Stomach (tissue), 9 donors: ENCODE results near the gene PRKCZ. TPM values are rescaled to one million over a fixed set of nuclear protein-coding genes. Genes with fewer than 3 reads are reported as not detected.
A peak's percentile ranks its signal among the peaks of the same experiment; 100 is the strongest.

Experiments used
- DNase-seq, 2 donors: peaks; one replicate each; pipeline versions ENCODE4 v3.0.0 to v3.0.0-alpha.2; 2013 to 2019
- H3K27ac ChIP-seq, 5 donors: fragments of 200-600 bp in 4 of 5; sonication (generic) in 4 of 5; one replicate each; pipeline ENCODE4 v1.5.1; 2013 to 2019; ENCODE audit warnings: mild to moderate bottlenecking in 1 of 5, moderate library complexity in 1 of 5
- H3K27me3 ChIP-seq, 3 donors: fragments of 200-600 bp; sonication (generic); one replicate each; pipeline ENCODE4 v1.5.1; 2017 to 2019; ENCODE audit warnings: mixed run types in 1 of 3
- H3K36me3 ChIP-seq, 4 donors: fragments of 200-600 bp; sonication (generic); 1 replicate in 3 of 4; 2 replicates in 1 of 4; pipeline ENCODE4 v1.5.1; 2016 to 2019
- H3K4me1 ChIP-seq, 4 donors: fragments of 200-600 bp; sonication (generic); one replicate each; pipeline ENCODE4 v1.5.1; 2016 to 2019
- H3K4me3 ChIP-seq, 4 donors: fragments of 200-600 bp; sonication (generic) in 3 of 4; one replicate each; pipeline ENCODE4 v1.5.1; 2016 to 2019; ENCODE audit warnings: mild to moderate bottlenecking in 1 of 4
- H3K9me3 ChIP-seq, 4 donors: fragments of 200-600 bp; sonication (generic); one replicate each; pipeline ENCODE4 v1.5.1; 2016 to 2019
- CTCF ChIP-seq, 7 experiments: fragments of 450-650 bp in 4 of 7; fragments of 200-600 bp in 3 of 7; sonication (generic) in 3 of 7; IDR thresholded peaks; one replicate each; pipeline ENCODE4 v1.5.1; 2016 to 2019; ENCODE audit warnings: antibody characterized with exemption in 7 of 7, control low read depth in 2 of 7, mild to moderate bottlenecking in 1 of 7
- EP300 ChIP-seq: sonication (generic); formaldehyde crosslinking; IDR thresholded peaks from one replicate; pipeline ENCODE4 v1.6.1; 2017; ENCODE audit warnings: antibody characterized with exemption
- POLR2A ChIP-seq, 4 donors: fragments of 450-650 bp; IDR thresholded peaks; one replicate each; pipeline ENCODE4 v1.6.1; 2016; ENCODE audit warnings: antibody characterized with exemption in 4 of 4, control low read depth in 2 of 4, mild to moderate bottlenecking in 1 of 4, moderate library complexity in 1 of 4
- POLR2AphosphoS5 ChIP-seq, 3 donors: sonication (generic); formaldehyde crosslinking; IDR thresholded peaks; one replicate each; pipeline ENCODE4 v1.6.1; 2016; ENCODE audit warnings: antibody characterized with exemption in 3 of 3
- WGBS, 5 donors: extraction: QIAGEN DNeasy Blood & Tissue Kit in 3 of 5; methylation state at CpG; one replicate each; pipeline versions ENCODE4 v1.1.5 to v1.1.7; 2013 to 2018; 5-methylcytosine and 5-hydroxymethylcytosine counted together
- intact Hi-C: fragments of 100-400 bp; cut with DNase I; formaldehyde crosslinking; loops from one replicate; pipeline ENCODE4 v1.15.1; 2023; ENCODE audit warnings: low total_unique reads
- polyA plus RNA-seq, 3 donors: library from polyadenylated mRNA; stranded (reverse); fragments of 200-250 nt; gene quantifications; one replicate each; pipeline ENCODE4 v1.2.3, GENCODE V29; 2013
- total RNA-seq, 5 donors: library from RNA; depleted of rRNA; stranded (reverse); fragments of >200 nt; gene quantifications; one replicate each; pipeline versions ENCODE4 v1.1.0 to v1.2.3, GENCODE V29; 2014 to 2016
- donor health status: healthy with polysubstance abuse.
- donor health status: Bipolar disorder and iron deficiency.
- donor health status: healthy.

PRKCZ gene
- total and polyA plus RNA-seq, 8 donors, result 11.1 to 55.8 (median 25.5) TPM

GRCh38 chr1:2130871-2131289 lies 80.7 kb downstream of the PRKCZ start:
- 84 to 91% (median 86%) methylated on average over 15 of the region's 15 CpGs for WGBS, 5 donors
- Histone ChIP-seq H3K4me1 (peaks cover 20 to 43% (median 36%) of the 10 kb centered on the region in 4 donors), H3K36me3 (no peaks in the 10 kb centered on the region), H3K4me3 (no peak overlapping the region), H3K27ac (no peak overlapping the region), H3K9me3 (no peaks in the 10 kb centered on the region), H3K27me3 (no peaks in the 10 kb centered on the region)
- TF ChIP-seq CTCF (IDR thresholded peaks at IDR 0.05) (no peak), POLR2AphosphoS5 (IDR thresholded peaks at IDR 0.05) (no peak), POLR2A (IDR thresholded peaks at IDR 0.05) (no peak)
- no peak for DNase-seq
- intact Hi-C loops, result no loop called here

- intact Hi-C loops, result no loop called here
- no peaks in the 10 kb centered on the region for H3K36me3 ChIP-seq
- 33 to 46% (median 41%) methylated on average over 34 to 40 of the region's 40 CpGs for WGBS, 5 donors
- no peaks in the 10 kb centered on the region for H3K27me3 ChIP-seq
- peak in 1 of 2 donors; percentile 80 for DNase-seq
- peak overlapping the region; percentile 40 to 47 (median 46) for H3K4me3 ChIP-seq
- TF ChIP-seq POLR2A (IDR thresholded peaks at IDR 0.05) (no peak), CTCF (IDR thresholded peaks at IDR 0.05) (peak in 4 of 7 experiments; percentile 11 to 29 (median 17)), POLR2AphosphoS5 (IDR thresholded peaks at IDR 0.05) (no peak)
- H3K4me1 ChIP-seq, result peaks cover 22 to 43% (median 31%) of the 10 kb centered on the region in 4 donors
- H3K9me3 ChIP-seq, result no peaks in the 10 kb centered on the region
- H3K27ac ChIP-seq, result peak overlapping the region; percentile 53 to 97 (median 89)
Observed at GRCh38 chr1:2132222-2133038, 82.2 kb downstream of the PRKCZ start.

GRCh38 chr1:2133039-2133878 lies 83.0 kb downstream of the PRKCZ start:
- peak; percentile 98 to 99 for DNase-seq
- no peaks in the 10 kb centered on the region for H3K27me3 ChIP-seq
- H3K4me1 ChIP-seq, result peaks cover 22 to 43% (median 30%) of the 10 kb centered on the region in 4 donors
- intact Hi-C loops, result no loop called here
- TF ChIP-seq POLR2A (IDR thresholded peaks at IDR 0.05), result peak in 1 of 4 donors; percentile 33
- TF ChIP-seq EP300, result no peak
- TF ChIP-seq POLR2AphosphoS5 (IDR thresholded peaks at IDR 0.05), result peak; percentile 71 to 93 (median 77)
- TF ChIP-seq CTCF (IDR thresholded peaks at IDR 0.05), result no peak
- WGBS, 5 donors, result 5 to 16% (median 8%) methylated on average over 17 to 63 of the region's 63 CpGs
- H3K9me3 ChIP-seq, result no peaks in the 10 kb centered on the region
- peak overlapping the region; percentile 78 to 97 (median 89) for H3K27ac ChIP-seq
- peak overlapping the region; percentile 40 to 47 (median 46) for H3K4me3 ChIP-seq
- H3K36me3 ChIP-seq, result no peaks in the 10 kb centered on the region

GRCh38 chr1:2133879-2134215 lies 83.6 kb downstream of the PRKCZ start:
- no peak for DNase-seq
- intact Hi-C loops, result no loop called here
- Histone ChIP-seq H3K27ac (peak overlapping the region; percentile 78 to 97 (median 89)), H3K4me3 (peak overlapping the region; percentile 40 to 47 (median 46)), H3K27me3 (no peaks in the 10 kb centered on the region), H3K9me3 (no peaks in the 10 kb centered on the region), H3K36me3 (no peaks in the 10 kb centered on the region), H3K4me1 (peaks cover 22 to 43% (median 30%) of the 10 kb centered on the region in 4 donors)
- TF ChIP-seq POLR2AphosphoS5 (IDR thresholded peaks at IDR 0.05) (no peak), EP300 (no peak), POLR2A (IDR thresholded peaks at IDR 0.05) (no peak)
- WGBS, 5 donors, result 79 to 89% (median 83%) methylated on average over 8 to 17 of the region's 17 CpGs
